HG02981 (cell line): ENCODE data around the gene APBB2.

Experiments
- ATAC-seq: cut with Tn5 transposase; IDR thresholded peaks from one replicate; pipeline ENCODE4 v1.9.1; 2021; ENCODE audit warnings: mild to moderate bottlenecking, moderate library complexity; ENCODE audit not compliant: unreplicated experiment

Gene APBB2

GRCh38 chr4:40789771-40790170, 424.6 kb downstream of the APBB2 start:
- ATAC-seq, result no peak

GRCh38 chr4:40789031-40789430, 425.3 kb downstream of the APBB2 start:
- ATAC-seq, result no peak

GRCh38 chr4:40788331-40788730, 426.0 kb downstream of the APBB2 start:
- no peak for ATAC-seq

GRCh38 chr4:40785727-40786126, 428.6 kb downstream of the APBB2 start:
- no peak for ATAC-seq

- no peak for ATAC-seq
These were observed 431.5 kb downstream of the APBB2 start for GRCh38 chr4:40782876-40783275.

GRCh38 chr4:40778090-40778489, 436.3 kb downstream of the APBB2 start:
- ATAC-seq, result no peak

- no peak for ATAC-seq
These were observed 445.1 kb downstream of the APBB2 start for GRCh38 chr4:40769266-40769665.

GRCh38 chr4:40763228-40763716, 451.1 kb downstream of the APBB2 start:
- peak; percentile 99 for ATAC-seq
